Pancreas (tissue), 10 donors: ENCODE measurements around the gene SESN1. TPM values are rescaled to one million over a fixed set of nuclear protein-coding genes. Genes with fewer than 3 reads are reported as not detected.

Experiments
- ATAC-seq, 4 donors: fragments of 200-7000 bp; cut with Tn5 transposase; one replicate each; pipeline versions ENCODE4 v1.8.0 to v1.9.1; 2020; ENCODE audit warnings: mild to moderate bottlenecking in 4 of 4, moderate library complexity in 4 of 4
- DNase-seq, 6 donors: peaks; one replicate each; pipeline ENCODE4 v3.0.0-alpha.2; 2020
- FAIRE-seq: peaks from 2 replicates; lab custom pipeline; 2012; peaks lifted over from hg19 to GRCh38; lab: Jason Lieb, UNC
- H3K27ac ChIP-seq, 4 donors: fragments of 200-600 bp; sonication (generic); 1 replicate in 3 of 4; 2 replicates in 1 of 4; pipeline versions ENCODE4 v1.5.0 to v1.8.0; 2020
- H3K27me3 ChIP-seq, 4 donors: fragments of 200-600 bp; one replicate each; pipeline ENCODE4 v1.8.0; 2021
- H3K36me3 ChIP-seq, 3 donors: fragments of 200-600 bp; sonication (generic) in 1 of 3; one replicate each; pipeline versions ENCODE4 v1.5.0 to v1.8.0; 2020 to 2021
- H3K4me1 ChIP-seq, 3 donors: fragments of 200-600 bp; one replicate each; pipeline ENCODE4 v1.8.0; 2021
- H3K4me3 ChIP-seq, 4 donors: fragments of 200-600 bp; sonication (generic) in 2 of 4; one replicate each; pipeline versions ENCODE4 v1.5.0 to v1.8.0; 2020 to 2021
- H3K9me3 ChIP-seq, 4 donors: fragments of 200-600 bp; one replicate each; pipeline ENCODE4 v1.8.0; 2021
- WGBS, 2 donors: extraction: QIAGEN DNeasy Blood & Tissue Kit; methylation state at CpG; one replicate each; pipeline ENCODE4 v1.1.7; 2013; 5-methylcytosine and 5-hydroxymethylcytosine counted together
- intact Hi-C, 3 donors: fragments of 100-400 bp; cut with DNase I; formaldehyde crosslinking; loops; one replicate each; pipeline versions ENCODE4 v1.11.1 to v1.14.2; 2022
- polyA plus RNA-seq, 2 donors: library from polyadenylated mRNA; stranded (reverse); fragments of 200-250 nt; gene quantifications; one replicate each; pipeline ENCODE4 v1.2.3, GENCODE V29; 2013
- total RNA-seq, 6 donors: library from RNA; stranded (reverse); fragmentation: NEBNext Ultra II Directional in 4 of 6; extraction: Animal tissue kit (Norgen Biotek cat#: 25700) in 4 of 6; gene quantifications; one replicate each; pipeline versions ENCODE4 v1.2.1 to v1.2.4, GENCODE V29; 2021 to 2023
- TF ChIP-seq, protein P1 (sequence below), 4 donors: fragments of 200-600 bp; sonication (generic) in 3 of 4; IDR thresholded peaks; one replicate each; pipeline versions ENCODE4 v1.5.0 to v1.8.0; 2021; ENCODE audit warnings: antibody characterized with exemption in 4 of 4
- donor health status: healthy with polysubstance abuse.
- donor health status: DM: no; HTN: no; CAD: no; lungs with moderate emphysema.
- donor health status: DM: no; HTN: no; CAD: no.
- donor health status: control.
- donor health status: control.
- donor health status: Bipolar disorder and iron deficiency.
- donor health status: DM: yes; HTN: yes; CAD: no.
- donor health status: DM: no; HTN: no; CAD: no.
- donor health status: DM: no; HTN: no; CAD: no.
- donor health status: DM: yes; HTN: yes; CAD: no.

Gene SESN1
- total and polyA plus RNA-seq, 8 donors, result 8.5 to 22.4 (median 16.8) TPM

DNA sequence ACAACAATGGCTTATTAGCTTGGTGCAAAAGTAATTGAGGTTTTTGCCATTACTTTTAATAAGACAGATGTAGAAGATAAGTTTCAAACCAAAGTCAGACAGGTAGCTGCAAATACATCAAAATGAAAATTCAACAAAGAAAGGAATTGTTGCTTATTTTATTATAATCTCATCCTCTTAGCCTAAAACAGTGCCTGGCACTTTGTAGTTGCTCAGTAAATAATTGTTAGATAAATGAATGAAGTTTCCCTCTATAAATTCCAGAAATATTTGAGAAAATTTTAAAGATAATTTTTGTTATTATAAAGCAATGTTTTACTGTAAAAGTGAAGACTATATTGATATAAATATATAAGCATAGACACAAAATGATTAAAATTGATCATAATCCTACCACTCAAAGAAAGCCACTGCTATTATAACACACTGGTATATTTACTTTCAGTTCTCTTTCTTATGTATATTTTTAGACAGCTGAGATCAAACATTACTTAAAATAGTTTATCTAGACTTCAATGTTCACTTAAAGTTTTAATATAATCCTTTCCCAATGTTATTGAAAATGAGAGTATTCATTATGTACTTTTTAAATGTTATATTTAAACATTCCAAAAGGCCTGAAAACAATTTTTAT, 42.5 kb downstream of the SESN1 start:
- no peaks in the 10 kb centered on the region for H3K36me3 ChIP-seq
- H3K4me1 ChIP-seq, result peaks cover 4 to 12% (median 7%) of the 10 kb centered on the region in 3 donors
- TF ChIP-seq, protein P1, sequence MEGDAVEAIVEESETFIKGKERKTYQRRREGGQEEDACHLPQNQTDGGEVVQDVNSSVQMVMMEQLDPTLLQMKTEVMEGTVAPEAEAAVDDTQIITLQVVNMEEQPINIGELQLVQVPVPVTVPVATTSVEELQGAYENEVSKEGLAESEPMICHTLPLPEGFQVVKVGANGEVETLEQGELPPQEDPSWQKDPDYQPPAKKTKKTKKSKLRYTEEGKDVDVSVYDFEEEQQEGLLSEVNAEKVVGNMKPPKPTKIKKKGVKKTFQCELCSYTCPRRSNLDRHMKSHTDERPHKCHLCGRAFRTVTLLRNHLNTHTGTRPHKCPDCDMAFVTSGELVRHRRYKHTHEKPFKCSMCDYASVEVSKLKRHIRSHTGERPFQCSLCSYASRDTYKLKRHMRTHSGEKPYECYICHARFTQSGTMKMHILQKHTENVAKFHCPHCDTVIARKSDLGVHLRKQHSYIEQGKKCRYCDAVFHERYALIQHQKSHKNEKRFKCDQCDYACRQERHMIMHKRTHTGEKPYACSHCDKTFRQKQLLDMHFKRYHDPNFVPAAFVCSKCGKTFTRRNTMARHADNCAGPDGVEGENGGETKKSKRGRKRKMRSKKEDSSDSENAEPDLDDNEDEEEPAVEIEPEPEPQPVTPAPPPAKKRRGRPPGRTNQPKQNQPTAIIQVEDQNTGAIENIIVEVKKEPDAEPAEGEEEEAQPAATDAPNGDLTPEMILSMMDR (IDR thresholded peaks at IDR 0.05), result no peak
- H3K9me3 ChIP-seq, result no peaks in the 10 kb centered on the region
- FAIRE-seq, result peak; percentile 71
- peak in 1 of 4 donors; percentile 29 for ATAC-seq
- no peaks in the 10 kb centered on the region for H3K27me3 ChIP-seq
- H3K27ac ChIP-seq, result no peak overlapping the region
- H3K4me3 ChIP-seq, result no peak overlapping the region
- DNase-seq, result no peak
- intact Hi-C loops, result no loop called here

DNA sequence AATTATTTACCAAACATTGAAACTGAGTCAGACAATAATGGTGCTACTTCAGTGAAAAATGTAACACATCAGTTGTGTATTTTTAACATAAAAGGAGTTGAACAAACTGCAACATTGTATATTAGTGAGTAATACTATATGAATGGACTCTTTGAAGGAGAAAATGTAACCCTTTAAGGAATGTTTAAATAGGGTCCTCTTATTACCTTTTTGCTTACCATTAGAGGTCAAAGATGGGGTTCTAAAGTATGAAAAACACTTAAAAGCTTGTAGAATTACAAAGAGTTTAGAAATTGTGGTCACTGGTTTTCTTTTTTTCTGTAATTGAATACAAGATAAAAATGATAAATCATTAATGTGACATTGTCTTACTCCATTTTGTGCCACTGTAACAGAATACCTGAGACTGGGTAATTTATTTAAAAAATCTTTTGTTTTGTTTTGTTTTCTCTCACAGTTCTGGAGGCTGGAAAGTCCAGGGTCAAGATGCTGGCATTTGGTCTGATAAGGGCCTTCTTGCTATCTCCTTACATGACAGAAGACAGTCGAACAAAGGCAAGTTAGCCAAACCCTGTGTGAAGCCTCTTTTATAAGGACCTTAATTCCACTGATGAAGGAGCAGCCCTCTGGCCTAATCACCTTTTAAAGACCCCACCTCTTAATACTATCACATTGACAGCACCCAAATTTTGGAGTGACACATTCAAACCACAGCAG, 43.2 kb downstream of the SESN1 start:
- DNase-seq (no peak), ATAC-seq (no peak), FAIRE-seq (no peak)
- H3K27ac ChIP-seq, result no peak overlapping the region
- H3K4me3 ChIP-seq, result no peak overlapping the region
- intact Hi-C loops, result no loop called here
- no peaks in the 10 kb centered on the region for H3K27me3 ChIP-seq
- H3K9me3 ChIP-seq, result no peaks in the 10 kb centered on the region
- TF ChIP-seq, protein P1 (IDR thresholded peaks at IDR 0.05), result no peak
- H3K4me1 ChIP-seq, result peaks cover 4 to 12% (median 7%) of the 10 kb centered on the region in 3 donors
- H3K36me3 ChIP-seq, result no peaks in the 10 kb centered on the region
- WGBS, 2 donors, result 55 to 59% methylated on average over 1 of the region's 1 CpG

DNA sequence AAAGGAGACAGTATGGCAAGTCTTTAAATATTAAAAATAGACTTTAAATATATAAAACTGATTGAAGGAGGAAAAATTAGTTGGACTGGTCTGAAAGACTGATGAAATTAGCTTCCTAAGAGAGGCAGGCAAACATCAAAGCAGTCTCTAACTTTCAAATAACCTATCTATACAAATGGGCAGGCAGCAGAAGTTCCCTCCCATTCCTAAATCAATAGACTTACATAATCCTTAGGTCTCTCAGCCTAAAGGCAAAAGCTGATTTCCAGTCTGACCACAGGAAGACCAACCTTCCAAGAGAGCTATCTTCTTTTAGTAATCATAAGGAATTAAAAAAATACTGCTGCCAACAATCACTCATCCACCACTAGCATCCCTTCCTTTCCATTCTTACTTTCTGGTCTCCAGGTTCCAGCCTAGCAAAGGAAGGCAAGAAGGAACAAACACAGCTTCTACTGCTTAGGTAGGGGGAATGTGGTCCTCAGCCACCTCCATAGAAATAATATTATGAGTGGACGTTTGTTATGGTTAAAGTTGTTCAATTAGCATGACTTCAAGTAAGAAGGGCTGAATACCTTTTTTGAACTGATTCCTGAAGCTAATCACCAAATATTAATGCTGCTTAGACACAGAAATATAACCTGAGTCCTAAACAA, 44.1 kb downstream of the SESN1 start:
- no peak for FAIRE-seq
- no peak for DNase-seq
- no peak overlapping the region for H3K4me3 ChIP-seq
- TF ChIP-seq, protein P1 (IDR thresholded peaks at IDR 0.05), result no peak
- H3K4me1 ChIP-seq, result peaks cover 4 to 12% (median 7%) of the 10 kb centered on the region in 3 donors
- no peaks in the 10 kb centered on the region for H3K36me3 ChIP-seq
- no peak overlapping the region for H3K27ac ChIP-seq
- no peak for ATAC-seq
- WGBS, 2 donors, result 77 to 80% methylated on average over 1 of the region's 1 CpG
- H3K9me3 ChIP-seq, result no peaks in the 10 kb centered on the region
- intact Hi-C loops, result no loop called here
- no peaks in the 10 kb centered on the region for H3K27me3 ChIP-seq

DNA sequence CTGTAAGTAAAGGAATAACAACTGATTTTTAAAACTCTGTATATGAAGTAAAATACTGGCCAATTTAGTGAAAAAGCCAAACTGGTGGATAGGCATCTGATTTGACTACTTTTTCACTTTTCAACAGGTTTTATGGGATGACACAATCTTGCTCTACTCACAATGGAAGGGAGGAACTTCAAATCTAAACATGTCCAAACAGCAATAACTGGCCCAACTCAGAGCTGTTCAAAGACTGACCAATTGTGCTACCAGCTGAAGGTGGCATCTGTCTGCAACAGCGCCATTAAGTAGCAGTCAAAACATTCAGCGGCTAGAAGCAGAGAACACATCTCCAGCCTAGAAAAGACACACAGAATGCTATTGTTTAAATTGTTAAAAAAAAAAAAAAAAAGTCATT, 44.6 kb downstream of the SESN1 start:
- no peak for DNase-seq
- ATAC-seq, result no peak
- intact Hi-C loops, result no loop called here
- H3K27me3 ChIP-seq, result no peaks in the 10 kb centered on the region
- no peak for FAIRE-seq
- no peak overlapping the region for H3K27ac ChIP-seq
- H3K4me3 ChIP-seq, result no peak overlapping the region
- H3K4me1 ChIP-seq, result peaks cover 4 to 12% (median 7%) of the 10 kb centered on the region in 3 donors
- TF ChIP-seq, protein P1 (IDR thresholded peaks at IDR 0.05), result no peak
- WGBS, 2 donors, result 88 to 91% methylated on average over 2 of the region's 2 CpGs
- H3K36me3 ChIP-seq, result no peaks in the 10 kb centered on the region
- H3K9me3 ChIP-seq, result no peaks in the 10 kb centered on the region
